A673 (cell line): Measurements from ENCODE around the gene AKT3. TPM values are rescaled to one million over a fixed set of nuclear protein-coding genes. Genes with fewer than 3 reads are reported as not detected.
A peak's percentile ranks its signal among the peaks of the same experiment; 100 is the strongest.

Experiments used
- BruUV-seq: library from RNA; stranded (reverse); fragments of 400-500 nt; replicated peaks from 2 replicates; lab custom pipeline; 2021; lab: Mats Ljungman, UMichigan
- CTCF ChIA-PET: fragments of 300-600 bp; sonication (Branson Sonifier 250); formaldehyde crosslinking; loops from one replicate; lab custom pipeline; 2022; ENCODE audit warnings: antibody characterized with exemption; lab: Charles Lee
- POLR2A ChIA-PET: fragments of 300-600 bp; sonication (Branson Sonifier 250); formaldehyde crosslinking; loops from one replicate; lab custom pipeline; 2022; ENCODE audit warnings: antibody characterized with exemption; ENCODE audit not compliant: low non-redundant PET; lab: Charles Lee
- DNase-seq: peaks from one replicate; pipeline ENCODE4 v3.0.0-alpha.2; 2015; ENCODE audit warnings: low spot score
- H3K27ac ChIP-seq: fragments of 200-600 bp; sonication (generic); 2 replicates; pipeline ENCODE4 v1.5.1; 2016; ENCODE audit warnings: mixed run types, low read depth, mild to moderate bottlenecking, mixed read lengths, antibody characterized with exemption, low read length; ENCODE audit not compliant: poor library complexity, severe bottlenecking
- H3K27me3 ChIP-seq: fragments of 200-600 bp; sonication (generic); replicated peaks from 2 replicates; pipeline ENCODE4 v1.6.1; 2017; ENCODE audit warnings: mixed run types, low read depth, mild to moderate bottlenecking, mixed read lengths, antibody characterized with exemption, low read length; ENCODE audit not compliant: insufficient read depth, poor library complexity
- H3K36me3 ChIP-seq: fragments of 200-600 bp; sonication (generic); 2 replicates; pipeline ENCODE4 v1.6.1; 2016; ENCODE audit warnings: mixed run types, mild to moderate bottlenecking, mixed read lengths, antibody characterized with exemption, low read length; ENCODE audit not compliant: insufficient read depth, poor library complexity, severe bottlenecking
- H3K4me1 ChIP-seq: fragments of 200-600 bp; sonication (generic); 2 replicates; pipeline ENCODE4 v1.6.1; 2017; ENCODE audit warnings: mixed run types, mild to moderate bottlenecking, mixed read lengths, antibody characterized with exemption, low read length; ENCODE audit not compliant: insufficient read depth, poor library complexity, severe bottlenecking
- H3K4me3 ChIP-seq: fragments of 200-600 bp; sonication (generic); 2 replicates; pipeline ENCODE4 v1.5.1; 2016; ENCODE audit warnings: low read depth, mixed run types, mild to moderate bottlenecking, mixed read lengths, low read length; ENCODE audit not compliant: poor library complexity, severe bottlenecking
- H3K9me3 ChIP-seq: fragments of 200-600 bp; sonication (generic); 2 replicates; pipeline ENCODE4 v1.6.1; 2016; ENCODE audit warnings: mixed run types, low read depth, mild to moderate bottlenecking, mixed read lengths, antibody characterized with exemption, low read length; ENCODE audit not compliant: poor library complexity, severe bottlenecking
- EZH2 ChIP-seq: fragments of 200-600 bp; sonication (generic); IDR thresholded peaks from 2 replicates; pipeline ENCODE4 v1.6.1; 2017; ENCODE audit warnings: borderline replicate concordance, low read depth, mild to moderate bottlenecking, mixed read lengths, antibody characterized with exemption, low read length; ENCODE audit not compliant: poor library complexity, severe bottlenecking
- intact Hi-C: fragments of 100-400 bp; cut with micrococcal nuclease; formaldehyde crosslinking; loops from one replicate; pipeline ENCODE4 v1.10.0; 2022; ENCODE audit not compliant: unreplicated experiment
- total RNA-seq: library from RNA; stranded (reverse); gene quantifications from 2 replicates; pipeline ENCODE4 v1.2.3, GENCODE V29; 2021
- TF ChIP-seq, protein P1 (sequence below): fragments of 300-800, 200-600 bp; sonication (generic); conservative IDR thresholded peaks from 2 replicates; pipeline ENCODE4 v1.5.1; 2017; ENCODE audit warnings: low read depth, mild to moderate bottlenecking, antibody characterized with exemption, low read length, moderate library complexity, mixed read lengths

Gene AKT3
- total RNA-seq, 1 experiment from 2014 or later = 14.4 TPM

DNA sequence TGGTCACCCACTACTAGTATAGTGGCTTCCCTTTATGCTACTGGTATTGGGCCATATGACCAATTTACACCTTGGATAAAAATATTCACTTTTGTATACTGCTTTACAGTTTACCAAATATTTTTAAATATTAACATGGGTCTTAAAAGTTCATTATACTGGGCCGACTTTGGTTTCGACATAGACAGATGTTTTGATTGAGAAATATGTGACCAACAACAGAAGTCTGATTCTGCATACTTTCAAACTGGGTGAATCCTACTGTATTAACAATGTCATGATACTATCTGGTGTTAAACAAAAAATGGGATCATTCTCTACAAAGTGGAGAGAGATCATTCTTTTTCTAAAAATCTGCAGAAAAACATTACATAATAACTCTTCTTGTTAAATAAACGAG is 134.8 kb downstream of the AKT3 start:
- TF ChIP-seq, protein P1, sequence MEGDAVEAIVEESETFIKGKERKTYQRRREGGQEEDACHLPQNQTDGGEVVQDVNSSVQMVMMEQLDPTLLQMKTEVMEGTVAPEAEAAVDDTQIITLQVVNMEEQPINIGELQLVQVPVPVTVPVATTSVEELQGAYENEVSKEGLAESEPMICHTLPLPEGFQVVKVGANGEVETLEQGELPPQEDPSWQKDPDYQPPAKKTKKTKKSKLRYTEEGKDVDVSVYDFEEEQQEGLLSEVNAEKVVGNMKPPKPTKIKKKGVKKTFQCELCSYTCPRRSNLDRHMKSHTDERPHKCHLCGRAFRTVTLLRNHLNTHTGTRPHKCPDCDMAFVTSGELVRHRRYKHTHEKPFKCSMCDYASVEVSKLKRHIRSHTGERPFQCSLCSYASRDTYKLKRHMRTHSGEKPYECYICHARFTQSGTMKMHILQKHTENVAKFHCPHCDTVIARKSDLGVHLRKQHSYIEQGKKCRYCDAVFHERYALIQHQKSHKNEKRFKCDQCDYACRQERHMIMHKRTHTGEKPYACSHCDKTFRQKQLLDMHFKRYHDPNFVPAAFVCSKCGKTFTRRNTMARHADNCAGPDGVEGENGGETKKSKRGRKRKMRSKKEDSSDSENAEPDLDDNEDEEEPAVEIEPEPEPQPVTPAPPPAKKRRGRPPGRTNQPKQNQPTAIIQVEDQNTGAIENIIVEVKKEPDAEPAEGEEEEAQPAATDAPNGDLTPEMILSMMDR = no peak
- no peak for TF ChIP-seq EZH2
- Histone ChIP-seq H3K36me3 (no peaks in the 10 kb centered on the region), H3K27me3 (no peaks in the 10 kb centered on the region), H3K9me3 (no peaks in the 10 kb centered on the region), H3K27ac (no peak overlapping the region), H3K4me3 (no peak overlapping the region), H3K4me1 (peaks cover 21% of the 10 kb centered on the region)
- intact Hi-C loops = no loop called here
- CTCF ChIA-PET = no interaction called here
- no TSS peak for BruUV-seq
- DNase-seq = peak; percentile 0
- POLR2A ChIA-PET = no interaction called here

DNA sequence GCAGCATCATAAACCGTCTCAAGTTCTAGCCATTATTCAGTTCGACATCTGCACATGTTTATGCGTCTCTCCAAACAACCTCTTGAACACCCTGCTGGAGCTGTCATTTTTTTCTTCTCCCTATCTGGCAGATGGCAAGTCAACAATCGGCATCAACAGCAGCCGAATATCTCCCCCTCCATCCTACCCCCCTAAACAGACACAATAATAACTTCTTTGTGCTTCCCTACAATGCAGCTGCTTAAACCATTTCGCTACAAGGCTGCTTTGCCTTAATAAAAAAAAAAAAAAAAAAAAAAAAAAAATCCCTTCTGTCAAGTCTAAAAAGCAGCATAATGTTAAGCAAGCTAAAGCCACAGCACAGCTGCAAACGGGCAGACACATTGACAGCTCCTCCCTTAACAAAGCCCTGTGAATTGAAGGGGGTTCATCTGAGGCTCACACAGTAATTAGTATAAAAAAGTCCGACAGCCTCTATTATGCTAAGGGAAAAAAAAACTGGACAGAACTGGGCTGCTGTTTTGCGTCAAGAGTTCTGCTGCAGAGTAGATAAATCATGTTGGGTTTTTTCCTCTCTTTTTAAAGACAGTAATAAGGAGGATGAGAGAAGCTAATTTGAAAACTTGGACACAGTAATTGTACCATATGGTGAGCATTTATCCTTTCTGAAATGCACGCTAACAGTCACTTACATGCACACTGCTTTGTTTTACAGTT is 136.4 kb downstream of the AKT3 start:
- H3K27ac ChIP-seq = no peak overlapping the region
- H3K36me3 ChIP-seq = no peaks in the 10 kb centered on the region
- BruUV-seq = no TSS peak
- no peak for TF ChIP-seq EZH2
- TF ChIP-seq, protein P1 = no peak
- peaks cover 16% of the 10 kb centered on the region for H3K4me1 ChIP-seq
- intact Hi-C loops = loop anchor here (5.0 kb wide), 1 partner anchor 559 kb away; no protein-coding TSS in a partner anchor
- peak; percentile 22 for DNase-seq
- H3K9me3 ChIP-seq = no peaks in the 10 kb centered on the region
- POLR2A ChIA-PET = no interaction called here
- no peaks in the 10 kb centered on the region for H3K27me3 ChIP-seq
- CTCF ChIA-PET = no interaction called here
- no peak overlapping the region for H3K4me3 ChIP-seq

DNA sequence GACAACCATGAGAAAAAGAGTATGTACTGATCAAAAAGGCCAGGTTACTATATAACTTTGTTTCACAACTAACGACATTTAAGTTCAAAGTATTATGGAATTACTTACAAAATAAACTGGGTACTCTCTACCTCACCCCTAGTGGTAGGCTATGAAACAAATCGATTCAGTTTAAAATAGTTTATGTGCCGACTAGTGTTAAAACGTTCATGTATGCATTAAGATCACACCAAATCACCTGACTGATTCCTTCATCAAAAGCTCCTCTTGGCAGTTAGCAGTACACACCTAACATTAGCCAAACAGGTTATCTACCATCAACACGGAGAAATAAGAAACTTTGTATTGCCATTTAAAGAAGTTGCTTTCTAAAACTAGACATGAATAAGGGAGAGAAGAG is 137.1 kb downstream of the AKT3 start:
- no peaks in the 10 kb centered on the region for H3K27me3 ChIP-seq
- H3K4me3 ChIP-seq = peak overlapping the region; percentile 21
- H3K4me1 ChIP-seq = peaks cover 16% of the 10 kb centered on the region
- no peaks in the 10 kb centered on the region for H3K9me3 ChIP-seq
- POLR2A ChIA-PET = no interaction called here
- intact Hi-C loops = loop anchor here (5.0 kb wide), 1 partner anchor 559 kb away; no protein-coding TSS in a partner anchor
- DNase-seq = peak; percentile 4
- TF ChIP-seq, protein P1 = peak; percentile 47
- TF ChIP-seq EZH2 = no peak
- no peak overlapping the region for H3K27ac ChIP-seq
- CTCF ChIA-PET = no interaction called here
- H3K36me3 ChIP-seq = no peaks in the 10 kb centered on the region
- no TSS peak for BruUV-seq
